GM19455 (cell line): Measurements from ENCODE around the gene RSPO4.

ENCODE experiments used
- ATAC-seq: cut with Tn5 transposase; IDR thresholded peaks from one replicate; pipeline ENCODE4 v1.9.1; 2021; ENCODE audit not compliant: unreplicated experiment

RSPO4 gene

GRCh38 chr20:944774-945410 lies 57.2 kb downstream of the RSPO4 start:
- no peak for ATAC-seq

- ATAC-seq: no peak
Observed at GRCh38 chr20:944148-944547, 58.0 kb downstream of the RSPO4 start.

GRCh38 chr20:942611-943010 lies 59.5 kb downstream of the RSPO4 start:
- no peak for ATAC-seq

GRCh38 chr20:940926-941325 lies 61.2 kb downstream of the RSPO4 start:
- no peak for ATAC-seq

- no peak for ATAC-seq
Observed at GRCh38 chr20:939606-940005, 62.5 kb downstream of the RSPO4 start.

GRCh38 chr20:934186-934840 lies 67.8 kb downstream of the RSPO4 start:
- ATAC-seq: no peak

- no peak for ATAC-seq
Observed at GRCh38 chr20:933029-933428, 69.1 kb downstream of the RSPO4 start.

GRCh38 chr20:931401-931800 lies 70.7 kb downstream of the RSPO4 start:
- no peak for ATAC-seq

GRCh38 chr20:926670-927069 lies 75.4 kb downstream of the RSPO4 start:
- ATAC-seq: no peak

GRCh38 chr20:925516-925915 lies 76.6 kb downstream of the RSPO4 start:
- ATAC-seq: no peak

GRCh38 chr20:924639-925038 lies 77.5 kb downstream of the RSPO4 start:
- no peak for ATAC-seq

GRCh38 chr20:922781-923180 lies 79.3 kb downstream of the RSPO4 start:
- ATAC-seq: no peak

- ATAC-seq: no peak
Observed at GRCh38 chr20:921068-921467, 81.0 kb downstream of the RSPO4 start.

- ATAC-seq: no peak
Observed at GRCh38 chr20:920311-920710, 81.8 kb downstream of the RSPO4 start.

- no peak for ATAC-seq
Observed at GRCh38 chr20:919491-919916, 82.6 kb downstream of the RSPO4 start.

- ATAC-seq: no peak
Observed at GRCh38 chr20:917416-917815, 84.7 kb downstream of the RSPO4 start.

GRCh38 chr20:916825-917224 lies 85.3 kb downstream of the RSPO4 start:
- ATAC-seq: no peak

GRCh38 chr20:916125-916799 lies 85.8 kb downstream of the RSPO4 start, which contains the start of gene ANGPT4:
Gene ANGPT4, minus strand, starts transcription at chr20:916334. Its CDS starts 120 bp downstream, at chr20:916214.
- ATAC-seq: no peak

- ATAC-seq: no peak
Observed at GRCh38 chr20:914727-915498, 87.2 kb downstream of the RSPO4 start.

- no peak for ATAC-seq
Observed at GRCh38 chr20:913306-913849, 88.7 kb downstream of the RSPO4 start.
